AG04450 (cell line): ENCODE data around the gene FBN1. TPM values are rescaled to one million over a fixed set of nuclear protein-coding genes. Genes with fewer than 3 reads are reported as not detected.

Experiments
- CTCF ChIA-PET: fragments of 300-600, 350-600 bp; formaldehyde crosslinking; extraction: SDS; loops from one replicate; lab custom pipeline; 2022; ENCODE audit warnings: antibody characterized with exemption, inconsistent platforms; lab: Charles Lee
- POLR2A ChIA-PET: fragments of 350-600 bp; formaldehyde crosslinking; extraction: SDS; loops from one replicate; lab custom pipeline; 2021; ENCODE audit warnings: antibody characterized with exemption, inconsistent platforms; lab: Yijun Ruan, JAX
- DNase-seq: peaks from one replicate; pipeline ENCODE4 v3.0.0-alpha.2; 2011; ENCODE audit warnings: low read depth, low spot score
- H3K27ac ChIP-seq: one replicate; pipeline ENCODE4 v1.5.1; 2012; ENCODE audit warnings: low read depth, low read length, control low read depth
- H3K27me3 ChIP-seq: one replicate; pipeline ENCODE4 v1.6.0; 2012; ENCODE audit warnings: low read length; ENCODE audit not compliant: control insufficient read depth, insufficient read depth
- H3K4me3 ChIP-seq: 2 replicates; pipeline ENCODE4 v1.5.1; 2011; ENCODE audit warnings: mild to moderate bottlenecking, low read depth, low read length, control low read depth
- H3K9me3 ChIP-seq: 2 replicates; pipeline ENCODE4 v1.5.1; 2012; ENCODE audit warnings: low read length; ENCODE audit not compliant: control insufficient read depth, insufficient read depth
- CTCF ChIP-seq: IDR thresholded peaks from 2 replicates; pipeline ENCODE4 v1.5.1; 2011; ENCODE audit warnings: low read depth, low read length, control low read depth, inconsistent platforms
- polyA plus RNA-seq: library from polyadenylated mRNA; depleted of rRNA; stranded (reverse); fragments of >200 nt; gene quantifications from 2 replicates; pipeline ENCODE4 v1.2.3, GENCODE V29; 2011

Gene FBN1
- polyA plus RNA-seq, 1 experiment = 530 TPM

- TF ChIP-seq CTCF = no peak
- H3K4me3 ChIP-seq = no peak overlapping the region
- DNase-seq = no peak
- ChIA-PET POLR2A (interaction anchor here (0.7 kb wide), 1 partner anchor 194 kb away, joined by 4 read pairs; no protein-coding TSS in a partner anchor), CTCF (interaction anchor here (0.7 kb wide), 1 partner anchor 189 kb away, joined by 4 read pairs; no protein-coding TSS in a partner anchor)
- H3K27me3 ChIP-seq = no peaks in the 10 kb centered on the region
- H3K9me3 ChIP-seq = no peaks in the 10 kb centered on the region
- H3K27ac ChIP-seq = no peak overlapping the region
These were observed 94.5 kb downstream of the FBN1 start for GRCh38 chr15:48550822-48551525.

GRCh38 chr15:48548455-48548854, 97.1 kb downstream of the FBN1 start:
- Histone ChIP-seq H3K4me3 (no peak overlapping the region), H3K27ac (no peak overlapping the region), H3K9me3 (no peaks in the 10 kb centered on the region), H3K27me3 (no peaks in the 10 kb centered on the region)
- POLR2A ChIA-PET = no interaction called here
- no peak for DNase-seq
- no peak for TF ChIP-seq CTCF
- CTCF ChIA-PET = no interaction called here

- TF ChIP-seq CTCF = no peak
- DNase-seq = no peak
- Histone ChIP-seq H3K9me3 (no peaks in the 10 kb centered on the region), H3K27ac (peak overlapping the region; percentile 40), H3K4me3 (no peak overlapping the region), H3K27me3 (no peaks in the 10 kb centered on the region)
- POLR2A ChIA-PET = interaction anchor here (1.3 kb wide), 1 partner anchor 97 kb away, joined by 4 read pairs; no protein-coding TSS in a partner anchor
- CTCF ChIA-PET = no interaction called here
These were observed 98.2 kb downstream of the FBN1 start for GRCh38 chr15:48547286-48547685.

- H3K27ac ChIP-seq = peak overlapping the region; percentile 25
- no peak overlapping the region for H3K4me3 ChIP-seq
- no peak for TF ChIP-seq CTCF
- H3K27me3 ChIP-seq = no peaks in the 10 kb centered on the region
- DNase-seq = no peak
- CTCF ChIA-PET = interaction anchor here (0.5 to 0.9 kb wide), 2 partner anchors 120 to 194 kb away, joined by 3 to 5 read pairs; no protein-coding TSS in a partner anchor
- POLR2A ChIA-PET = no interaction called here
- H3K9me3 ChIP-seq = no peaks in the 10 kb centered on the region
These were observed 99.2 kb downstream of the FBN1 start for GRCh38 chr15:48546296-48546695.

- H3K27ac ChIP-seq = no peak overlapping the region
- H3K4me3 ChIP-seq = no peak overlapping the region
These were observed 100.7 kb downstream of the FBN1 start for GRCh38 chr15:48544778-48545177.

More at GRCh38 chr15:48544778-48545177, 100.7 kb downstream of the FBN1 start:
- CTCF ChIA-PET = no interaction called here
- no peak for DNase-seq
- no peaks in the 10 kb centered on the region for H3K9me3 ChIP-seq
- POLR2A ChIA-PET = no interaction called here
- H3K27me3 ChIP-seq = no peaks in the 10 kb centered on the region
- no peak for TF ChIP-seq CTCF
